Measurements from ENCODE around the gene AATK.
A peak's percentile ranks its signal among the peaks of the same experiment; 100 is the strongest.
"Not testable (repeated sequence)": the region's sequence is repeated elsewhere in the genome, so short reads cannot be mapped to it uniquely, and the experiment has no call there.

AATK gene

DNA sequence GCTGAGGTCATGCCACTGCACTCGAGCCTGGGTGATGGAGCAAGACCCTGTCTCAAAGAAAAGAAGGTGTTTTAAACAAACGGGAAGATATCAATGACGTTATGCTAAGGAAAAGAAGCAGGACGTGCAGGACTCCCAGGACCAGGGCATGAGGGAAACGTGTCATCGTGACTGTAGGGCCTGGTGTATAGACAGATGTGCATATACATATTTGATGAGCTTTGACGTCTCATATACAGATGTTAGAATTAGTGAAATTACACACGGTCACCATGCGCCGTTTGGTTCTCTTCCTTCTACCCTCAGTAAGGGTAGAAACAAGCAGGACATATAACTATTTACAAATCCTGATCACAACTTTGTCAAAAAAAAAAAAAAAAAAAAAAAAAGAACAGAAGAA is 18.3 kb downstream of the AATK start:
- ChIA-PET POLR2A (no interaction called here), CTCF (interaction anchor here (0.7 kb wide), 1 partner anchor 12 kb away, joined by 3 read pairs; no protein-coding TSS in a partner anchor)
- H3K4me3 ChIP-seq (ENCODE audit: low read depth, low read length): no peak overlapping the region
- no peak for DNase-seq (ENCODE audit: low read depth, low spot score)
- TF ChIP-seq, protein P1, sequence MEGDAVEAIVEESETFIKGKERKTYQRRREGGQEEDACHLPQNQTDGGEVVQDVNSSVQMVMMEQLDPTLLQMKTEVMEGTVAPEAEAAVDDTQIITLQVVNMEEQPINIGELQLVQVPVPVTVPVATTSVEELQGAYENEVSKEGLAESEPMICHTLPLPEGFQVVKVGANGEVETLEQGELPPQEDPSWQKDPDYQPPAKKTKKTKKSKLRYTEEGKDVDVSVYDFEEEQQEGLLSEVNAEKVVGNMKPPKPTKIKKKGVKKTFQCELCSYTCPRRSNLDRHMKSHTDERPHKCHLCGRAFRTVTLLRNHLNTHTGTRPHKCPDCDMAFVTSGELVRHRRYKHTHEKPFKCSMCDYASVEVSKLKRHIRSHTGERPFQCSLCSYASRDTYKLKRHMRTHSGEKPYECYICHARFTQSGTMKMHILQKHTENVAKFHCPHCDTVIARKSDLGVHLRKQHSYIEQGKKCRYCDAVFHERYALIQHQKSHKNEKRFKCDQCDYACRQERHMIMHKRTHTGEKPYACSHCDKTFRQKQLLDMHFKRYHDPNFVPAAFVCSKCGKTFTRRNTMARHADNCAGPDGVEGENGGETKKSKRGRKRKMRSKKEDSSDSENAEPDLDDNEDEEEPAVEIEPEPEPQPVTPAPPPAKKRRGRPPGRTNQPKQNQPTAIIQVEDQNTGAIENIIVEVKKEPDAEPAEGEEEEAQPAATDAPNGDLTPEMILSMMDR (IDR thresholded peaks at IDR 0.05; ENCODE audit: insufficient read depth, low read length, missing control alignments): no peak

DNA sequence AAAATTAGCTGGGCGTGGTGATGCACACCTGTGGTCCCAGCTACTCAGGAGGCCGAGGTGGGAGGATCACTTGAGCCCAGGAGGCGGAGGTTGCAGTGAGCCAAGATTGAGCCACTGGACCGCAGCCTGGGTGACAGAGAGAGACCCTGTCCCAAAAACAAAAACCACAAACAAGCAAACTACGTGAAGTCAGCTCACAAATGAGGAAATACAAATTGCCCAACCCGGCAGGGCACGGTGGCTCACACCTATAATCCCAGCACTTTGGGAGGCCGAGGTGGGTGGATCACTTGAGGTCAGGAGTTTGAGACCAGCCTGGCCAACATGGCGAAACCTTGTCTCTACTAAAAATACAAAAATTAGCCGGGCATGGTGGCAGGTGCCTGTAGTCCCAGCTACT is 19.8 kb downstream of the AATK start:
- POLR2A ChIA-PET; DNase-seq (ENCODE audit: low read depth, low spot score); H3K4me3 ChIP-seq (ENCODE audit: low read depth, low read length): not testable (repeated sequence)
- CTCF ChIA-PET: interaction anchor here (0.9 kb wide), 1 partner anchor 338 kb away, joined by 3 read pairs; no protein-coding TSS in a partner anchor

DNA sequence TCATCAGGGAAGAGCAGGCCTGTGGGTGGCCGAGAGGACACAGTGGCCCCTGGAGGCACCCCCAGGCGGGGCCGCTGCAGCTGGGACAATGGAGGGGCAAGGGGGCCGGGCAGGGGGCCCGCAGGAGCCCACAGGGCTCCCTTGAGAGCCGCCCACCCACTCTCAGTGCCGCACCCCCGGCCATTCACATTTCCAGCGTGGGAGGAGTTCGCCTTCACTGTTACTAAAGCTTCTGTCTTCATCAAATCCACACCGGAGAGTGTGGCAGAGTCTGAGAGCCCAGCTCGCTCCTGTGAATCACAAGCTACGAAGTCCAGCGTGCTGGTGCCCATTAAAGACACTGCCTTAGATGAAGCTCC is 21.6 kb downstream of the AATK start:
- H3K4me3 ChIP-seq (ENCODE audit: low read depth, low read length): no peak overlapping the region
- DNase-seq (ENCODE audit: low read depth, low spot score): no peak
- POLR2A ChIA-PET: no interaction called here
- CTCF ChIA-PET: interaction anchor here (0.7 to 4.4 kb wide), 10 partner anchors 9 to 340 kb away, joined by 3 to 38 read pairs (median 6); no protein-coding TSS in a partner anchor
- TF ChIP-seq, protein P1 (IDR thresholded peaks at IDR 0.05; ENCODE audit: insufficient read depth, low read length, missing control alignments): no peak

DNA sequence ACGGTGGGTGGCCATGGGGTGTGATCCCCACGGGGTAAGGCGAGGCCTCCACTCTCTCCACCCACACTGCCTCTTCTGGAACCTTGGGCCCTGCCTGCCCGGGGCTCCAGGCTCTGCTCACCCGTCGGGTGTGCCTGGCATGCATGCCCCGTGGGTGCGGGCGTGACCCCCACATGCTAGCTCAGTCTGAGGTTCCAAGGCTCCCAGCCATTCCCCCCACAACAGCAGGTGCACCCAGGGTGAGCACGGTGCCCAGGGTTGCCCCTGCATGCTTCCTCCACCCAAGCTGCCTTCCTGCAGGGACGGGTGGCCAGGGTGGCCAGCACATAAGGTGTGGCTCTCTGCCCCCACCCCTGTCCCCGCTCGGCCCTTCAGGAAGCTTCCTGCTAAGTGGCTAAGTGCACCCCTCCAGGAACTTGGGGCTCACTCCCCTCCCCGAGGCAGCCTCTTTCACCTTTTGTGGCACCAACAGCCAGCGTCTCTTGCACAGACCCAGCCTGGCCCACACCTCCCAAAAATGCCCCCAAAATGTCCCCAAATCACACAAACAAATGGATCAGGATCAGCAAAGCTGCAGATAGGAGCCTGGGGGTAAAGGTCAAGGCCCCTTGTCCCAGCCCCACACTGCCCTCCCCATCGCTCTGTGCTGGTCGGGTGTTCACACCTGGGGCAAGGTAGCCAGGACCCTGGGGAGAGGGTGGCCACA is 22.2 kb downstream of the AATK start:
- ChIA-PET CTCF (interaction anchor here (0.7 to 4.4 kb wide), 18 partner anchors 9 to 457 kb away, joined by 3 to 38 read pairs (median 7); partner anchors contain the start of genes CEP131, NDUFAF8 and TEPSIN), POLR2A (no interaction called here)
- TF ChIP-seq, protein P1 (IDR thresholded peaks at IDR 0.05; ENCODE audit: insufficient read depth, low read length, missing control alignments): no peak
- DNase-seq (ENCODE audit: low read depth, low spot score): no peak
- H3K4me3 ChIP-seq (ENCODE audit: low read depth, low read length): no peak overlapping the region

DNA sequence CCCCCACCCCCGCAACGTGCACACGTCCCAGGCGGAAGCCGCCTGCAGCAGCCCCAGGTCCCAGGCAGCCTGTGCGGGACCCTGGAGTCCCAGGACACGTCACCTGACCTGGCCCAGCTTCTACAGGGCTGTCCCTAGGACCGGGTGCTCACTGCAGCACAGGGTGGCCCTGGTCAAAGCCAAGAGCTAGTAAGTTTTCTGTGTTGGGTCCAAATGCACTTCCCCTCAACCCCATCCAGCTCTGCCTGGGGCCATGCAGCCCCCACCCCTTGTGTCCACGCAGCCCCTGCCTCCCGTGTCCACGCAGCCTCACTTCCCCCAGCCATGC is 22.9 kb downstream of the AATK start:
- ChIA-PET POLR2A (no interaction called here), CTCF (interaction anchor here (0.6 to 4.4 kb wide), 25 partner anchors 10 to 458 kb away, joined by 3 to 38 read pairs (median 5); partner anchors contain the start of genes CEP131, NDUFAF8 and TEPSIN)
- DNase-seq (ENCODE audit: low read depth, low spot score): no peak
- TF ChIP-seq, protein P1 (IDR thresholded peaks at IDR 0.05; ENCODE audit: insufficient read depth, low read length, missing control alignments): no peak
- H3K4me3 ChIP-seq (ENCODE audit: low read depth, low read length): no peak overlapping the region

DNA sequence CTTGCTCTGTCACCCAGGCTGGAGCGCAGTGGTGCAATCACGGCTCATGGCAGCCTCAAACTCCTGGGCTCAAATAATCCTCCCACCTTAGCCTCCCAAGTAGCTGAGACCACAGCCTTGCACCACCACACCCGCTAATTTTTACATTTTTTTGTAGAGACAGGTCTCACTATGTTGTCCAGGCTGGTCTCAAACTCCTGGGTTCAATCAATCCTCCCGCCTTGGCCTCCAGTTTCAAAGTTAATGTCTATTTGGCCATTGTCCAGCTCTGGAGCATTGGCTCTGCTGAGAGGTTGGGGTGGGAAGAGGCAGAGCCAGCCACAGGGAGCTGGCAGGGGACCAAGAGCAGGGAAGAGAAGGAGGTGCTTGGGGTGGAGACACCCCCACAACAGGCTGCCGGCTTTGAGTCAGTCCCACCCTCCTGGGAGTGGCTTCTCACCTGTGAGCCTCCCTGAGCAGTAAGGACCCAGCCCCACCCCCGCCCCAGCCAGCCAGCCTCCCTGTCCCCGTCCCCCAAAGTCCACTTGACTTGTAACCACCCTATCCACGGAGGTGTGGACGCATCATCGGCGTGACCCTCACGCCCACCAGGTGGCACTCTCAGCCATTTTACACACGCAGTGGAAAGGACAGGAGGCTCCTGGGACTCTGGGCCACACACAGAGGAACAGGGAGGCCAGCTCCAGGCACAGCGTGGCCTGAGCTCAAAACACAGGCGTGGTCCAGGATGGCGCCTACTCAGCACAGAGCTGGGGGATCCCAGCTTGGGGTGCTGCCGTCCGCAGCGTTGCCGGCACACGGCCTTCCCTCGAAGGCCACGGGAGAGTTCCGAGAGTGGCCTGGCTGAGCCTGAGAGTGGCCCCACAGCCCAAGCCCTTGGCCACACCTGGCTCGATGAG is 23.5 kb downstream of the AATK start:
- TF ChIP-seq, protein P1 (IDR thresholded peaks at IDR 0.05; ENCODE audit: insufficient read depth, low read length, missing control alignments): peak; percentile 83
- no peak overlapping the region for H3K4me3 ChIP-seq (ENCODE audit: low read depth, low read length)
- ChIA-PET CTCF (interaction anchor here (0.6 to 4.4 kb wide), 29 partner anchors 8 to 458 kb away, joined by 3 to 38 read pairs (median 5); partner anchors contain the start of genes CEP131, NDUFAF8 and TEPSIN), POLR2A (no interaction called here)
- peak; percentile 5 for DNase-seq (ENCODE audit: low read depth, low spot score)
